Stimulated activated CD4-positive, alpha-beta T cell treated with anti-CD3 and anti-CD28 coated beads, TNF-alpha, amount 100 ng/mL, for 48 hours (primary cell): ENCODE data around the gene ADCY2.

Experiments used
- DNase-seq, 3 donors: peaks; one replicate each; pipeline ENCODE4 v3.0.0-alpha.2; 2020; ENCODE audit warnings: low read depth in 3 of 3

The ADCY2 gene

DNA sequence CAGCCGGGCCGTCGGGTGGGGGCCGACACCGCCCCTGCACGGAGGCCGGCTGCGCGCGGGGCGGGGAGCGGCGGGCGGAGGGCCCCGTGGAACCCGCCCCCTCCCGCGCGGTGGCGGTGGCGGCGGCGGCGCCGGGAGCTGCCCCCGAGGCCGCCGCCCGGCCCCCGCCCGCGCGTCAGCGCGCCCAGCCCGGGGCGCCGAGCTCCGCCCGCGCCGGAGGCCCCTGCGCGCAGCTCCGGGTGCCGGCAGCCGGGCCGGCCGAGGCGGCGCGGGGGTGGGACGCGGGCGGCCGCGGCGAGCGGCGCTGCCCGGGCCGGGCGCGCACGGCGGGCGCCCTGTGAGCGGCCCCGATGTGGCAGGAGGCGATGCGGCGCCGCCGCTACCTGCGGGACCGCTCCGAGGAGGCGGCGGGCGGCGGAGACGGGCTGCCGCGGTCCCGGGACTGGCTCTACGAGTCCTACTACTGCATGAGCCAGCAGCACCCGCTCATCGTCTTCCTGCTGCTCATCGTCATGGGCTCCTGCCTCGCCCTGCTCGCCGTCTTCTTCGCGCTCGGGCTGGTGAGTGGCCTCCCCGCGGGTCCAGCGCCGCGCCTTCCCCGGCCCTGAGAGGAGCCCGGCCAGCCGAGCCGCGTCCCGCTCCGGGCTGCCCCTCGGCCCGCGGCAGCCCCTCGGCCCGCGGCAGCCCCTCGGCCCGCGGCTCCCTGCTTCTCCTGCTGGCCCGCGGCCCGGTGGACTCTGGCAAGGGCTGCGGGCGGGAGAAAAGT, at the start of gene ADCY2:
TSS of gene ADCY2 (plus strand) at position 192 of the 766 bp plus-strand sequence. CDS start at position 351, 159 bp downstream.
- DNase-seq = no peak

- DNase-seq = no peak
Observed at GRCh38 chr5:7347377-7347776, 48.6 kb upstream of the ADCY2 start.

DNA sequence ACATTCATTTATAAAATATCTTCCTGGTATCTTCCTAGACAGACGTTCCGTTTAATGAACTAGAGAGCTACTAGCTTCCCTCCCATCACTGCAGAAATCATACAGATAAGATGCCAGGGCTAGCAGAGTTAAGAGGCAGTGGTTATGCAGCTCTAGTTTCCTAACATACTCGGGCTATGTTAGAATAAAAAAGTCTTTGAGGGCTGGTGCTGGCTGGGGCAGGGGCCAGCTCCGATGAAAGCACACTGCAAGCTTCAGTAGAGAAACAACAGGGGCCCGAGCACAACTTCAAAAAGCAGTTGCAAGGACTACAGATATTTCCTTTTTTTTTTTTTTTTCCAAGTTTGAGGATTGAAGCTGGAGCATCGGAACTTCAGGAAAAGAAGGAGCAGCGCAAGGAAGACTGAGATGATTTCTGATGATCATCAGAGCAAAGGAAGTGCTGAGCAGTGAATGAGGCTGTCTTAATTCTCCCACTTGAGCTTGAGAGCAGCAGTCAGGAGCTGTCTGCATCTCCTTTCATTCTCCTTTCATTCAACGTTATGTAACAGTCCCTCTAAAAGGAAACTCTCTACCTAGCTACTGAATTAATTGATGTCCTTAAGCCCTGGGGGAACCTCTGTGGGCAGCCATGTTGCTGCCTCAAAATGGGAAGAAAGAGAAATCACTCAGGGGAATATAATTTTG, 47.6 kb upstream of the ADCY2 start:
- no peak for DNase-seq

- no peak for DNase-seq
Observed at GRCh38 chr5:7361593-7361992, 34.3 kb upstream of the ADCY2 start.

- no peak for DNase-seq
Observed at GRCh38 chr5:7363067-7363677, 32.8 kb upstream of the ADCY2 start.

GRCh38 chr5:7364226-7364875, 31.6 kb upstream of the ADCY2 start:
- DNase-seq = no peak

DNA sequence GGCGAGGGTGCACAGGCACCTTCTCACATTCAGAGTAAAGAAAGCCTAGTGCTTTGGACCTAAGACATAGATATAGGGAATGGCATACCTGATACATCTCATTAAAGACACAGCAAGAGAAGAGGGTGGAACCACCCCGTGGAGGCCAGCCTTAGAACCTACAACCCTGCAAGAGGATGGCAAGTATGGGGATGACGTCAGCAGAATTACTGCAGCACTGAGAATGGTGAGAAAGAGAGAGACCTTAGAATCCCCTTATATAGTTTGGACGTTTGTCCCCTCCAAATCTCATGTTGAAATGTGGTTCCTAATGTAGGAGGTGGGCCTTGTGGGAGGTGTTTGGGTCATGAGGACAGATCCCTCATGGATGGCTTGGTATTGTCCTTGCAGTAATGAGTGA, 28.2 kb upstream of the ADCY2 start:
- DNase-seq = no peak

- no peak for DNase-seq
Observed at GRCh38 chr5:7372399-7372798, 23.5 kb upstream of the ADCY2 start.

DNA sequence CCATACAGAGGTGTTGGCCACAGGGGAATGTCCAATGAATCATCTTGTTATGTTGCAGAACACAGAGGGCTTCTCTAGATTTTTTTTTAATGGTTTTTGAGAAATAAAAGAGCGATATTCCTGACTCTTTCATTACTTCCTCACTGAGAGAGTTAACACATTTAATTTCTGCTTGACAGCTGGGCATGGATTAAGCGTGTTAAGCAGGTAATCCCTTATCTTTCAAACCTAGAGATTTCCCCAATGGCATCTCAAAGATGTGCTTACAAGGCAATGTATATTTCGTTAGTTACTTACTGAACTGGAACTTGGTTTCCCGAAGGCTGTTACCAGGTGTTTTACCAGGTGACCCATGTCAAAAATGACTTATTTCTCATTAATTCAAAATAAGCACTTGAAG, 21.8 kb upstream of the ADCY2 start:
- DNase-seq = no peak

- DNase-seq = no peak
Observed at GRCh38 chr5:7375457-7375856, 20.5 kb upstream of the ADCY2 start.

DNA sequence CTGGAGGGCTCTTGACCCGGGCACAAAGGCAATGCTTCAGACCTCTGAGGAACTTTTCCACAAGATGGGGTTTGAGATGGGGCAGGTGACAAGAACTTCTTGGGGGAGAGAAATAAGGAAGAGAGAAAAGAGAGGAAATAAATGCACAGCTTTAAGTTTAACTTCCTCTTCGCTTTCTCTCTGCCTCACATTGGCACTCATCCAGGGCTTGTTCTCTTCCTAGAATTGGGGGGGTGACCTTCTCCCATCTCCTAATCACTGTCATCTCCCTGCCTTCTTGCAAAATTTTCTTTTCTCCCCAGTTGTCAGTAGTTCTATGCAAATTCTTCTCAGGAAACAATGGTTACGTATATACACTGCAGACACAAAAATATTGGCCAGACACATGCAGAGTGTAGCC, 19.1 kb upstream of the ADCY2 start:
- DNase-seq = no peak

DNA sequence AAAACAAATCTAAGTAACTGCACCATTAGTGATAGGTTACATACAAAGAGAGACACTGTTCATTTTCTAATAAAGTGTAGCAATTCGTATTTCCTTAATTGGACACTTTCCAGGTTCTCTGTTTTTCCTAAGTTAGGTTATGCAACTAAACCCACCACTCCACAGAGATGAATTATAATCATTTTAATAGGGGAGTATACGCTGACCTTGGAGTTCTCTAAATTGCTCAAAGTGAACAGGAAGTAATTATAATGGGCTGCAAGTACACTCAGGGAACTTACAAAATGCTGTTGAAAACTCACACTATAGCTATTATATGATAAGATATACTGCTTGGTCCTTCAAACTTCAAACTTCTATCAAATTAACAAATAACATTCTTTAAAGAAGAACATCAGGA, 18.2 kb upstream of the ADCY2 start:
- DNase-seq = no peak

GRCh38 chr5:7382588-7382987, 13.3 kb upstream of the ADCY2 start:
- no peak for DNase-seq

GRCh38 chr5:7385681-7386080, 10.3 kb upstream of the ADCY2 start:
- no peak for DNase-seq

GRCh38 chr5:7388553-7388952, 7.4 kb upstream of the ADCY2 start:
- no peak for DNase-seq

DNA sequence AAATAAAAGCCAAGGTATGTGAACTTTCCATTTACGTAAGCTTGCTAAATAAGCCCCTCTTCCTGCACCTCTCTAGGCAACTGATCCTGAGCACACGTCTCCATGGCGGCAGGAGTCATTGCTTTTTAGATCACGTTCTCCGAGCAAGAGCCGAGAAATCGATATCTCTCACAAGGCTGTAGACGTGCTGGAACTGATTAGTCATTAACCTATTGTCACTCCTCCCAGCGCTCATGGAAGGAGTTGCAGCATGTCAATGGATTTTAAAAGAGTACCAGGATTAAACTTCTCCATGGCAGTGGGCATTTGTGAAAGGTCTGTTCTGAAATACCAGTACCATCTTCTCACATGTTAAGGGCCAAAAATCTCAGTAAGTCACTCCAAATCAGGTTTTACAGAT, 4.7 kb upstream of the ADCY2 start:
- no peak for DNase-seq

- no peak for DNase-seq
Observed at GRCh38 chr5:7391814-7392692, 3.9 kb upstream of the ADCY2 start.

DNA sequence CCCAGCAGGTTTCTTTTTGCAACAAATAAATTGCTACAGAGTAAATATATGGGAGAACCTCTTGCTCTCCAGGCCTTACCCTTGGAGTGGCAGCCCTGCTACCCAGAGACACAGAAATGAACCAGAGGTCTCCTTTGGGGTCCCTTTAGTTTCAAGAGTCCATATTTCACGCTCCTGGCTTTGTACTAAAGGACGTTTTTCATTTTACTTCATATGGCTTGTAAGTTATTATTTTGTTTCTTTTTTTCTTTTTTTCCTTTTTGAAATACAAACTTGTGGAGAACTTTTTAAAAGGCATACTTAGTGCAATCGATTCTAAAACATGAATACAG, 3.3 kb upstream of the ADCY2 start:
- no peak for DNase-seq

- DNase-seq = no peak
Observed at GRCh38 chr5:7393921-7394799, 1.8 kb upstream of the ADCY2 start.

- no peak for DNase-seq
Observed at GRCh38 chr5:7394889-7395431, 978 bp upstream of the ADCY2 start.
